ENCODE results near the gene CWC22.
A peak's percentile ranks its signal among the peaks of the same experiment; 100 is the strongest.
"Not testable (repeated sequence)": the region's sequence is repeated elsewhere in the genome, so short reads cannot be mapped to it uniquely, and the experiment has no call there.

Gene CWC22

GRCh38 chr2:179950391-179950790, 56.7 kb downstream of the CWC22 start:
- no peak for DNase-seq (ENCODE audit: low spot score)

- DNase-seq (ENCODE audit: low spot score): no peak
These were observed 57.7 kb downstream of the CWC22 start for GRCh38 chr2:179949438-179949837.

- DNase-seq (ENCODE audit: low spot score): no peak
These were observed 59.0 kb downstream of the CWC22 start for GRCh38 chr2:179948058-179948457.

GRCh38 chr2:179946810-179947615, 60.1 kb downstream of the CWC22 start:
- no peak for DNase-seq (ENCODE audit: low spot score)

GRCh38 chr2:179946346-179946745, 60.8 kb downstream of the CWC22 start:
- DNase-seq (ENCODE audit: low spot score): no peak

- DNase-seq (ENCODE audit: low spot score): no peak
These were observed 67.8 kb downstream of the CWC22 start for GRCh38 chr2:179939259-179939658.

- no peak for DNase-seq (ENCODE audit: low spot score)
These were observed 69.1 kb downstream of the CWC22 start for GRCh38 chr2:179938026-179938425.

GRCh38 chr2:179936654-179937053, 70.4 kb downstream of the CWC22 start:
- peak; percentile 5 for DNase-seq (ENCODE audit: low spot score)

- DNase-seq (ENCODE audit: low spot score): no peak
These were observed 71.0 kb downstream of the CWC22 start for GRCh38 chr2:179936141-179936540.

- no peak for DNase-seq (ENCODE audit: low spot score)
These were observed 74.3 kb downstream of the CWC22 start for GRCh38 chr2:179932786-179933185.

- no peak for DNase-seq (ENCODE audit: low spot score)
These were observed 75.6 kb downstream of the CWC22 start for GRCh38 chr2:179931502-179931901.

GRCh38 chr2:179929997-179930396, 77.1 kb downstream of the CWC22 start:
- DNase-seq (ENCODE audit: low spot score): not testable (repeated sequence)

GRCh38 chr2:179927041-179927440, 80.1 kb downstream of the CWC22 start:
- DNase-seq (ENCODE audit: low spot score): no peak

- DNase-seq (ENCODE audit: low spot score): no peak
These were observed 81.4 kb downstream of the CWC22 start for GRCh38 chr2:179925713-179926112.

GRCh38 chr2:179917272-179917671, 89.8 kb downstream of the CWC22 start:
- no peak for DNase-seq (ENCODE audit: low spot score)

- DNase-seq (ENCODE audit: low spot score): no peak
These were observed 91.6 kb downstream of the CWC22 start for GRCh38 chr2:179915395-179915992.

GRCh38 chr2:179913809-179914208, 93.3 kb downstream of the CWC22 start:
- DNase-seq (ENCODE audit: low spot score): no peak

- DNase-seq (ENCODE audit: low spot score): no peak
These were observed 95.5 kb downstream of the CWC22 start for GRCh38 chr2:179911569-179911968.

GRCh38 chr2:179910735-179911113, 96.4 kb downstream of the CWC22 start:
- no peak for DNase-seq (ENCODE audit: low spot score)

- DNase-seq (ENCODE audit: low spot score): no peak
These were observed 97.0 kb downstream of the CWC22 start for GRCh38 chr2:179909845-179910734.

- DNase-seq (ENCODE audit: low spot score): no peak
These were observed 106.4 kb downstream of the CWC22 start for GRCh38 chr2:179900655-179901054.

- DNase-seq (ENCODE audit: low spot score): no peak
These were observed 107.4 kb downstream of the CWC22 start for GRCh38 chr2:179899666-179900065.

- peak; percentile 35 for DNase-seq (ENCODE audit: low spot score)
These were observed 108.2 kb downstream of the CWC22 start for GRCh38 chr2:179898873-179899272.

All from COLO829 (cell line).